ENCODE results near the gene CPNE2.
"Not testable (repeated sequence)": the region's sequence is repeated elsewhere in the genome, so short reads cannot be mapped to it uniquely, and the experiment has no call there.

GRCh38 chr16:57189527-57189926 is 97.1 kb downstream of the CPNE2 start:
- TF ChIP-seq CTCF, POLR2A (IDR thresholded peaks at IDR 0.05): not testable (repeated sequence)

Data from lower leg skin (tissue), 3 donors.